ENCODE data around the gene PDGFA. TPM values are rescaled to one million over a fixed set of nuclear protein-coding genes. Genes with fewer than 3 reads are reported as not detected.

Gene PDGFA
- total and polyA plus RNA-seq, 8 donors: 11.1 to 93.0 (median 41.8) TPM

GRCh38 chr7:512541-513311 lies 6.9 kb downstream of the PDGFA start:
- intact Hi-C loops (cut with DNase I; ENCODE audit: low total_unique reads): loop anchor here (10.0 kb wide), 1 partner anchor 178 kb away; no protein-coding TSS in a partner anchor
- TF ChIP-seq CTCF (IDR thresholded peaks at IDR 0.05): no peak
- TF ChIP-seq POLR2A (IDR thresholded peaks at IDR 0.05): no peak
- TF ChIP-seq EP300 (IDR thresholded peaks at IDR 0.05): no peak
- no peak for TF ChIP-seq POLR2AphosphoS5 (IDR thresholded peaks at IDR 0.05)
- H3K4me1 ChIP-seq: peaks cover 39 to 62% (median 55%) of the 10 kb centered on the region in 4 donors
- H3K36me3 ChIP-seq: peaks cover 16 to 54% (median 43%) of the 10 kb centered on the region in 4 donors
- peak; percentile 83 to 87 for DNase-seq
- no peaks in the 10 kb centered on the region for H3K9me3 ChIP-seq
- peak overlapping the region in 1 of 4 donors; percentile 9 for H3K4me3 ChIP-seq
- H3K27ac ChIP-seq: peak overlapping the region; percentile 18 to 95 (median 92)
- WGBS, 5 donors: 51 to 76% (median 57%) methylated on average over 30 to 32 of the region's 32 CpGs
- H3K27me3 ChIP-seq: peaks cover 0 to 29% (median 4%) of the 10 kb centered on the region in 3 donors

GRCh38 chr7:512146-512510 lies 7.5 kb downstream of the PDGFA start:
- H3K27me3 ChIP-seq: peaks cover 0 to 24% (median 4%) of the 10 kb centered on the region in 3 donors
- DNase-seq: no peak
- H3K4me1 ChIP-seq: peaks cover 39 to 65% (median 57%) of the 10 kb centered on the region in 4 donors
- no peak for TF ChIP-seq CTCF (IDR thresholded peaks at IDR 0.05)
- TF ChIP-seq POLR2A (IDR thresholded peaks at IDR 0.05): no peak
- no peak for TF ChIP-seq EP300 (IDR thresholded peaks at IDR 0.05)
- TF ChIP-seq POLR2AphosphoS5 (IDR thresholded peaks at IDR 0.05): no peak
- H3K27ac ChIP-seq: peak overlapping the region in 3 of 5 donors; percentile 25 to 95 (median 95)
- WGBS, 5 donors: 73 to 89% (median 78%) methylated on average over 7 to 19 of the region's 19 CpGs
- H3K4me3 ChIP-seq: no peak overlapping the region
- intact Hi-C loops (cut with DNase I; ENCODE audit: low total_unique reads): loop anchor here (10.0 kb wide), 1 partner anchor 177 kb away; no protein-coding TSS in a partner anchor
- no peaks in the 10 kb centered on the region for H3K9me3 ChIP-seq
- peaks cover 16 to 60% (median 47%) of the 10 kb centered on the region in 4 donors for H3K36me3 ChIP-seq

- peaks cover 41 to 69% (median 60%) of the 10 kb centered on the region in 4 donors for H3K4me1 ChIP-seq
- 85 to 90% (median 88%) methylated on average over 24 to 25 of the region's 25 CpGs for WGBS, 5 donors
- no peak for DNase-seq
- H3K4me3 ChIP-seq: no peak overlapping the region
- H3K36me3 ChIP-seq: peaks cover 16 to 65% (median 49%) of the 10 kb centered on the region in 4 donors
- no peak for TF ChIP-seq EP300 (IDR thresholded peaks at IDR 0.05)
- TF ChIP-seq POLR2A (IDR thresholded peaks at IDR 0.05): no peak
- TF ChIP-seq CTCF (IDR thresholded peaks at IDR 0.05): no peak
- no peak for TF ChIP-seq POLR2AphosphoS5 (IDR thresholded peaks at IDR 0.05)
- H3K27ac ChIP-seq: peak overlapping the region in 2 of 5 donors; percentile 95
- H3K27me3 ChIP-seq: peaks cover 0 to 19% (median 2%) of the 10 kb centered on the region in 3 donors
- intact Hi-C loops (cut with DNase I; ENCODE audit: low total_unique reads): loop anchor here (10.0 kb wide), 1 partner anchor 177 kb away; no protein-coding TSS in a partner anchor
- no peaks in the 10 kb centered on the region for H3K9me3 ChIP-seq
These were observed 8.0 kb downstream of the PDGFA start for GRCh38 chr7:511476-512145.

- Histone ChIP-seq H3K27ac (no peak overlapping the region), H3K4me3 (no peak overlapping the region), H3K36me3 (peaks cover 16 to 73% (median 49%) of the 10 kb centered on the region in 4 donors), H3K4me1 (peaks cover 41 to 69% (median 56%) of the 10 kb centered on the region in 4 donors), H3K27me3 (peaks cover 0 to 11% (median 0%) of the 10 kb centered on the region in 3 donors), H3K9me3 (no peaks in the 10 kb centered on the region)
- whole genome bisulfite sequencing, 5 donors: 78 to 83% (median 80%) methylated on average over 24 to 25 of the region's 25 CpGs
- no peak for DNase-seq
- intact Hi-C loops (cut with DNase I; ENCODE audit: low total_unique reads): loop anchor here (10.0 kb wide), 1 partner anchor 176 kb away; no protein-coding TSS in a partner anchor
- TF ChIP-seq POLR2AphosphoS5 (IDR thresholded peaks at IDR 0.05): no peak
These were observed 8.8 kb downstream of the PDGFA start for GRCh38 chr7:510782-511281.
